Peyer's patch (tissue), 4 donors: ENCODE measurements around the gene SP140.

ENCODE experiments used
- POLR2A ChIP-seq, 2 donors: fragments of 450-650 bp; IDR thresholded peaks; one replicate each; pipeline ENCODE4 v1.5.1; 2017; ENCODE audit warnings: antibody characterized with exemption in 2 of 2, mild to moderate bottlenecking in 2 of 2, moderate library complexity in 2 of 2
- TF ChIP-seq, protein P1 (sequence below), 6 experiments: fragments of 450-650 bp in 4 of 6; fragments of 200-600 bp in 2 of 6; sonication (generic) in 1 of 6; IDR thresholded peaks; one replicate each; pipeline ENCODE4 v1.5.1; 2017 to 2019; ENCODE audit warnings: antibody characterized with exemption in 6 of 6, mild to moderate bottlenecking in 3 of 6, moderate library complexity in 1 of 6

DNA sequence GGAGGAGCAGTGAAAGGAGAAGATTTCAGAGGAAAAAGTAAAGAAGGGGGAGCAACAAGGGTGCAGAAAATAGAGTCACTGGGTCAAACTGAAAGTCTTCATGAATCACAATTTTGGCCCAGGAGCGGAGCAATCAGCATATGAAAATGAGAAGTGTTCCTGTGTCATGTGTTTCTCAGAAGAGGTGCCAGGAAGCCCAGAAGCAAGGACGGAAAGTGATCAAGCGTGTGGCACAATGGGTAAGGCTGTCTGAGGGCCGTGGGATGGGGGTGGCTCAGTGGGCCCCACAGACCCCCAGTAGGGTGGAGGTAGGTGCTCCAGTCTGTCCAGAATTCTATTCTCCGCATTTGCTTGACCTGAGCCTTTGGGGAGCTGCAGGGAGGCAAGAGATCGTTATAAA lies 44.2 kb downstream of the SP140 start:
- TF ChIP-seq, protein P1, sequence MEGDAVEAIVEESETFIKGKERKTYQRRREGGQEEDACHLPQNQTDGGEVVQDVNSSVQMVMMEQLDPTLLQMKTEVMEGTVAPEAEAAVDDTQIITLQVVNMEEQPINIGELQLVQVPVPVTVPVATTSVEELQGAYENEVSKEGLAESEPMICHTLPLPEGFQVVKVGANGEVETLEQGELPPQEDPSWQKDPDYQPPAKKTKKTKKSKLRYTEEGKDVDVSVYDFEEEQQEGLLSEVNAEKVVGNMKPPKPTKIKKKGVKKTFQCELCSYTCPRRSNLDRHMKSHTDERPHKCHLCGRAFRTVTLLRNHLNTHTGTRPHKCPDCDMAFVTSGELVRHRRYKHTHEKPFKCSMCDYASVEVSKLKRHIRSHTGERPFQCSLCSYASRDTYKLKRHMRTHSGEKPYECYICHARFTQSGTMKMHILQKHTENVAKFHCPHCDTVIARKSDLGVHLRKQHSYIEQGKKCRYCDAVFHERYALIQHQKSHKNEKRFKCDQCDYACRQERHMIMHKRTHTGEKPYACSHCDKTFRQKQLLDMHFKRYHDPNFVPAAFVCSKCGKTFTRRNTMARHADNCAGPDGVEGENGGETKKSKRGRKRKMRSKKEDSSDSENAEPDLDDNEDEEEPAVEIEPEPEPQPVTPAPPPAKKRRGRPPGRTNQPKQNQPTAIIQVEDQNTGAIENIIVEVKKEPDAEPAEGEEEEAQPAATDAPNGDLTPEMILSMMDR (IDR thresholded peaks at IDR 0.05): no peak
- TF ChIP-seq POLR2A (IDR thresholded peaks at IDR 0.05): no peak
